GM21360 (cell line): ENCODE results near the gene RBM12.

Source experiments
- ATAC-seq: cut with Tn5 transposase; IDR thresholded peaks from one replicate; pipeline ENCODE4 v1.9.1; 2021; ENCODE audit warnings: mild to moderate bottlenecking, moderate library complexity; ENCODE audit not compliant: unreplicated experiment

RBM12 gene

DNA sequence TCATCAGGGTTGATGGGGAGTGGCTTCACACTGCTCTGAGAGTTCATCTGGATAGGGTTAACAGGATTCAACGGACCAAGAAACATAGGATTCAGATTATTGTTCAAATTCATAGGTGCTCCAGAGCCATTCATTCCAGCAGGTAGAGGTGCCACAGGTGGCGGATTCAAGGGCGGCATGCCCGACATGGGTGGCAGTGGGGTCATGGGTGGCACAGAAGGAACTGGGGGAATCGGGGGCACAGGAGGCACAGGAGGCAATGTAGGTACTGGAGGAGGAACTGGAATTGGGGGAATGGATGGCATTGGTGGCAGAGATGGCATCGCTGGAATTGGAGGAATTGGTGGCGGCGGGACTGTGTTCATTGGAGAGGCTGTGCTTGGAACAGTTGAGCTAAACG, 10.3 kb downstream of the RBM12 start:
- ATAC-seq = no peak

GRCh38 chr20:35653893-35654292, 10.8 kb downstream of the RBM12 start:
- ATAC-seq = no peak

GRCh38 chr20:35653430-35653734, 11.3 kb downstream of the RBM12 start:
- no peak for ATAC-seq

GRCh38 chr20:35652641-35653429, 11.9 kb downstream of the RBM12 start:
- no peak for ATAC-seq

DNA sequence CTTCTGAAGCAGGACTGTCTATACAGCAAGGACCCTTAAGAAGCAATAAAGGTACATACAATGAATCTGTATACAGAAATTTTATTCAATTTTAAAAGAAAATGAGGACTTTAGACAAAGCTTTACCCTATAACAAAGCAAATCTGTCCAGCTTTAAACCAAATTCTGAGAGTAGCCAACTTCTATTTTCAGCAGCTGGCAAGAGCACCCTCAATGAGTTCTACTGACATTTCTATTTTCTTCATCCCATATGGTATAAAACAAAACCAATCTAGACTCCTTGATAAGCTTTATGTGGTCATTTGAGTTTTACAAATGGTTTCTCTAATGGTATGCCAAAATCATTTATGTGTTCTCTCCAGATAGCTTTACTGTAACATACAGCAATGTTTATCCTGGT, 12.7 kb downstream of the RBM12 start:
- no peak for ATAC-seq

- no peak for ATAC-seq
These were observed 14.1 kb downstream of the RBM12 start for GRCh38 chr20:35650632-35651031.

GRCh38 chr20:35648836-35649235, 15.9 kb downstream of the RBM12 start:
- ATAC-seq = no peak

DNA sequence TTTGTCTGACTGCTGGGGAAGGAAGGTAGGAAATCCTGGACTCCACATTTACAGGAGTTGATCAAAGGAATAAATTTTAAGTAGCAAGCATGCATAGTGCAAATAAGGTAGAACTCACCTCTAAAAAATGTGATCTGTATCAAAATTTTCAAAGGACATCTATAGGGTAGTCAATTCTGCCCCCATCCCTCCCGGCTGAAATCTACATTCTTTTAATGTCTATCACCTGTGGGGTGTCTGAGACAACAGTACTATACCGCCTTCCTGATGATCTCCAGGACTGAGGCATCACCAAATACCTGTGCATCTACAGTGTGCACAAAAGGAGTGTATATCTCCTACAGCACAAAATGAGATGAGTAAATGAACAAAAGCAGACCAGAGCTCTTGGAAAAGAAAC, 19.9 kb downstream of the RBM12 start:
- no peak for ATAC-seq

GRCh38 chr20:35643045-35643444, 21.7 kb downstream of the RBM12 start:
- ATAC-seq = no peak

DNA sequence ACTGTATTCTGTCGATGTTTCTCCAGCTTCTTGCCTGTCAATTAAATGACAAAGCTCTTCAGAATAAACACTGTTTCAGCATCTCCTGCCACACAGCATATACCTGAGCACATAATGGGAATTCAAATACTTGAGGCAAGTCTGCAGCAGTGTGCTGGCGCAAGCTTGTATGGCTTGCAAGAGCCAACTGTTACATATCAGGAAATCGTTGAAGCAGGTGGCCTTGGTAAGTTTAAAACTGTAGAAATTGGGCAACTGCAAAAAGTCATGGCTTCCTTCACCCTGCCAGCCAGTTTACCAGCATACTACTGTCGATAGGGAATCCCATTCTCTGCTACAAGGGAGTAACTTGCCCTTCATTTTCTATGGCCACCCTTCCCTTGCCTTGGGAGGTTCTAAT, 23.0 kb downstream of the RBM12 start:
- no peak for ATAC-seq

GRCh38 chr20:35640724-35641123, 24.0 kb downstream of the RBM12 start:
- ATAC-seq = no peak

DNA sequence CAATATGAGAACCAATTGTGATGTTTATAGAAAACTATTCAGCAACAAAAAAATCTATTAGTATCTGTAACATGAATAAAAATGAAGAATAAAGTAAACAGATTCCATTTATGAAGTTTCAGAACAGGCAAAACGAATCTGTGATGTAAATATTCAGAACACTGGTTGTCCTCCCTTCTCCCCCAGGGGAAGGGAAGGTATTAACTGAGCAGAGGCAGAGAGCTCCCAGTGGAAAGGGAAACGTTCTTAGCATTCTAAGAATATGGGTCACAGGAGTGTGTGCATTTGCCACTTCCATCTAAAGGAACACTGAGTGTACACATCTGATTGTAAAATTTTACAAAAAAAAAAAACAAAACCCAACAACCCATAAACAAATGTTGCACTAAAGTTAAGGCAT, 25.9 kb downstream of the RBM12 start:
- ATAC-seq = no peak

DNA sequence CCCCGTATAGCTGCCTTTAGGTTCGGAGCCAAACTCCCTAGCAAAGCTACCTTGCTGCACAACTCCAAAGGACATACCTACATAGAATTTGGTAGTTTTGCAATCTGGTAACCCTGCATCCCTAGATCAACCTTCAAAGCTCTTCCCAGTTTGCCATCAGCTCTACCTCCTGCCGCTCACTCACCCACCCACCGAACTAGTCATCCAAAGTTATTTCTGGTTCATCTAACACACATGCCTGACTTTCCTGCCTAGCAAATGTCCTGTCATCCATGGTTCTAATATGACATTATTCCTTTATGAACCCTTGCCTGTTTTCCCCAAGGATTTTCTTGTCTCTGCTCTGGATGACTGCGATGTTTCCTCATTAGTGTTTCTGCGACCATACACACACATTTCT, 27.4 kb downstream of the RBM12 start:
- ATAC-seq = no peak

- no peak for ATAC-seq
These were observed 28.6 kb downstream of the RBM12 start for GRCh38 chr20:35636095-35636494.

DNA sequence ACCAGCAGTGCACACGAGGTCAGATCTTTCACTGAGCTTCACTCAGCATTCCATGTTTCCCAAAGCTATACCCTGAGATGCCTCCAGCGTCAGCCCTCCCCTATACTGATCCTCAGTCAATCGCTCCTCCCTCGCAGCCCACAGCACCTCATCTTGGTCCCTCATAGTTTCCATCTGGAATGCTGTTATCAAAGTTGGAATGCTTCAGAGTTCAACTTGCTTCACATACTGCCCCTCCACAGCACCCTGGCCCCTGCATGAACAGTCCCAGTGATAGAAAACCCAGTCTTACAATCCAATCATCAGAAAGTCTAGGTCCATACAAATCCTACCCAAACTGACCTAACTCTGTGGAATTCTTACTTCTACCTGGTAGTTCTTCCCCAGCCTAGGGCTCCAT, 29.0 kb downstream of the RBM12 start:
- no peak for ATAC-seq

GRCh38 chr20:35632539-35633115, 32.1 kb downstream of the RBM12 start:
- no peak for ATAC-seq

DNA sequence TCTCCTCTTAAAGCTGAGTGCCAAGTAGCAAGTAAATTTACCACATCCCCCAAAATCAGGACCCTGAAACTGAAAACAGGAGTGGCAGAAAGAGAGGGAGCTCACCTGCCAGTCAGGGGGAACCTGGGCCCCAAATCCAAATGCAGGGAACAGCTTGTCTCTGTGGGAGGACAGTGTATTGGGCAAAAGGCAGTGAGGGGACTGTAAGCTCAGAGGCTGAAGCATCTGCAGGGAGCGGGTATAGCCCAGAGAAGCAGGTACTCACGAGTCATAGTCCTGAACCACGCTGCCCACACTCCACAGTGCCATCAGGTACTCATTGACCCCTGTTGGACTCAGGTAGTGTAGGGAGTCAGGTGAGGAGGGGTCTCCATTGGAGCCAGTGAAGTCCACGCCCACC, 34.1 kb downstream of the RBM12 start:
- ATAC-seq = no peak

- no peak for ATAC-seq
These were observed 35.1 kb downstream of the RBM12 start for GRCh38 chr20:35629427-35630145.

- no peak for ATAC-seq
These were observed 37.6 kb downstream of the RBM12 start for GRCh38 chr20:35627121-35627520.

GRCh38 chr20:35626386-35627001, 38.2 kb downstream of the RBM12 start:
- no peak for ATAC-seq

DNA sequence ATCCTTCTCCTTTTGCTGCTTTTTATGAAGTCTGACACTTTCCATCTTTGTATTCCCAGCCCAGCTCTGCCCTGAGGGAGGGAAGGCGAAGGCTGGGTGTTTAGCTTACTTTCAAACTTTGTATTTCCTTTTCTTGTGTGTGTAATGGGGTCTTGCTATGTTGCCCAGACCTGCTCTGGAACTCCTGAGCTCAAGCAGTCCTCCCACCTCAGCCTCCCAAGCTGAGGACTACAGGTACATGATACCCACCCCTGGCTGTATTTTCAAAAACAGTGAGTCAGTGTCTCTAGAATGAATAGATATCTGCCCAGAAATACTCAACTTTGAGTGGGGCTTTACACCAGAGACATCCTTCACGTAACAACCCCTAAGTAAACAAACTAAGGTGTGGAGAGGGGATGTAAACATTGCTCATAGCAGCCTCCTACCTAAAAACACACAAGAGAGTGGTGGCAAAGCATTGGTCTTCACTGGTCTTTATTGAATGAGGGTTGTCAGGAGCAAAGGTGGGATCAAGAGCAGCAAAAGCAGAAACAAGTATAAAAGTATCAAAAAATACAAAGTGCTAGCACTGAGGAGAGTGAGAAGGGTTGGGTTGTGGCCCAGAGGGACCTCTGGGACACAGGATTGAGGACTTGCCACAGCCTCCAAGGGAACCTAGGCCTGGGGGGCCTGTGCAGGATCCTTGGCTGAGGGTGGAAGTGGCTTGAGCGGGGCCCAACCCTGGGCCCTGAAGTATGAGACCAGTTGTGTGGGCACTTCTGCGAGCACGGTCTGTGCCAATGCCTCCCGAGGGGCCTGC, 38.9 kb downstream of the RBM12 start:
- ATAC-seq = no peak
